HG02981 (cell line): ENCODE results near the gene SNX25.

Experiments used
- ATAC-seq: cut with Tn5 transposase; IDR thresholded peaks from one replicate; pipeline ENCODE4 v1.9.1; 2021; ENCODE audit warnings: mild to moderate bottlenecking, moderate library complexity; ENCODE audit not compliant: unreplicated experiment

The SNX25 gene

DNA sequence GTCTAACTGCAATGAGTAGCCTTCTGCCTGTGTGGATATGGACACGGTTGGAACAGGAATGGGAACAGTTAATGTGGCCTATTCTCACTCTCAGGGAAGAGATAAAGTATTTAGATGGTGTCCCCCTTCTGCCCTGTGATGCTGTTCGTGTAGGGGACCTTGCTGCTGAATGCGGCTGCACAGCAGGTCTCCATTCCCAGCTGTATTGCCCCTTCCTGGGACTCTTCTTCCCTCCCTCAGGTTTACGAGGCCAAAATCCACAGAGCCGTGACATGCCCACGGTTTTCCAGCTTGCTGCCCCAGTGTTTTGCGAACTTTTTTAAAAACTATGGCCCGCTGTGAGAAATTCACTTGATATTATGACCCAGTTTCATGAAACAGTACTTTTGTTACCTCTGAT is 50.3 kb downstream of the SNX25 start:
- no peak for ATAC-seq

DNA sequence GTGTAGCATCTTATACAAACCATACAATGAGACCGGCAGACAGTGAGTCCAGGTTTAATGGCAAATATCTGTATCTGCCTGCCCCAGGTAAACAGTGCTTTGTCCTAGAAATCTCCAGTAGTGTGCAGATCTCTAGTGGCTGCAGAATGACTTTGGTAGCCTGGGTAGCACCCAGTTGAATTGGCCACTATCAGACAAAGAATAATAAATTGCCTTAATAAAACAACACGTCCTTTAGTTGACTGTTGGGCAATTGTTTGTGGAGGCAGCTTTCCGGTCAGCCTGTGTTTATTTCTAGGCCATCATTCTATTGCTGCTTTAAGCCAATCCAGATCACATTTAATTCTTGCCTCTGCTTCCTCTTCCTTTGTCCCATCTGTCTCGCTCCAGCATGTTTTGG is 52.5 kb downstream of the SNX25 start:
- ATAC-seq = no peak

GRCh38 chr4:185263419-185263818 is 54.0 kb downstream of the SNX25 start:
- peak; percentile 51 for ATAC-seq

GRCh38 chr4:185265942-185266341 is 56.5 kb downstream of the SNX25 start:
- ATAC-seq = peak; percentile 87

GRCh38 chr4:185269286-185269685 is 59.9 kb downstream of the SNX25 start:
- ATAC-seq = no peak

DNA sequence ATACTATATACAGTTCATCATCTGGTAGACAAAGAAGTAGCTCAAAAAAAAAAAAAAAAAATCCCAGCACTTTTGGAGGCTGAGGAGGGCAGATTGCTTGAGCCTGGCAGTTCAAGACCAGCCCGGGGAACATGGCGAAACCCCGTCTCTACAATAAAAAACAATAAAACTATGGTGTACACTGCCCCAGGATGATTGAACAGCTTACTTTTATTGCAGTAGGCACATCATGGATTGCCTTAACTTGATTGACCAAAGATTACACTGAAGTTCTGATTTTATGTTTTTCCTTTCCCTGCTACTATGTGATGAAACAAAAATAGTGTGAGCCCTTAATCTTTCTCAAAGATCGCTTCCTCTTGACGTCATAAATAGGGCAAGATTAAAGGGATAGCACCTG is 60.6 kb downstream of the SNX25 start:
- no peak for ATAC-seq

DNA sequence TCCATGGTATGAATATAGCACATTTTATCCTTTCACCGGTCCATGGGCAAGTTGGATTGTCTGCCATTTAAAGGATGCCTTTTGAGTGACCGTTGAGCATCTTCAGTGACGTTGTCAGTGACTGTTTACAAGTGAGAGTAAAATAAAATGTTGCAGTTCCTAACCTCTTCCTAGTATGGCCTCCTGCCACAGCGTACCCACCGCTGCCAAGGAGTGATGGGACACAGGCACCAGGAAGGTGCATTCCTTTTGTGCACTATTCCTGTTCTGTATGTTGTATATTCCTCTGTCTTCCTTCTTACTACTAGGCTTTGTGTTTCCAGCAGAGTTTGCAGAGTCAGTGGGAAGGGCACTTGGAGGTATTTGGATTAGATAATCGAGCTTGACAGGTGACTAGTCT is 61.5 kb downstream of the SNX25 start:
- ATAC-seq = no peak

DNA sequence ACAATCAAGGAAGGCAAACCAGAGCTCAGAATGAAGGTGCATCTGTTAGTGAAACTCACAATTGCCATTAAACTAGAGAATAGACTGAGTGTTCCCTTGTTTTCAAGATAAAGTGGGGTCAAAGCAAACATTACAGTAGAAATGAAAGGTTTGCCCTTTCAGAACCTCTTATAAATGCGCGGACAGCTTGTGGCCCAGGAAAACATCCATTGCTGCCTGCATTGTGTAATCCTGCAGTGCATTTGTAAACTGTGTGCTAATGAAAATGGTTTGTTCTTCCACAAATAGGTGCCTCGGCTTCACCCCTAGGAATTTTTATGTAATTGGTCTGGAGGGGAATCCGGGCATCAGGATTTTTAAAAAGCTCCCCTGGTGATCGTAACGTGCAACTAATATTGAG is 62.8 kb downstream of the SNX25 start:
- no peak for ATAC-seq

DNA sequence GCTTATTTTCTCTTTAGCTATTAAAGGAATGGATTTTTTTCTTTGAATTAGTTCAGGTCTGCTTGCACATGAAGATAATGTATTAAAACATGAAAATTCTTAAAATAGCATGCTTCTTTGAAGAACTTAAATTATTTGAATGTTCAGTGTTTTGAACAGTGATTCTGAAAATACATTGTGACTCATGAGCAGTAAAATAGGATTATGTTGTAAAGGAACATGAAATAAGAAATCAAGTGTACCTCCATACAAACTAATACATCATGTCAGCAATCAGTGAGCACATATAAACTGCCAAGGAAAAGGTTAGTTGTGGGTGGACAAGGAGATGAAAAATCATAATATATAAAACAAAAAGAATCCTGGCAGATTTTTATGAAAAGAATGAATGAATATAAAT is 66.1 kb downstream of the SNX25 start:
- no peak for ATAC-seq

- ATAC-seq = no peak
Observed at GRCh38 chr4:185276036-185276435, 66.6 kb downstream of the SNX25 start.

GRCh38 chr4:185278716-185279115 is 69.3 kb downstream of the SNX25 start:
- ATAC-seq = no peak

- ATAC-seq = no peak
Observed at GRCh38 chr4:185280608-185281007, 71.2 kb downstream of the SNX25 start.

- ATAC-seq = no peak
Observed at GRCh38 chr4:185282968-185283367, 73.6 kb downstream of the SNX25 start.

GRCh38 chr4:185283723-185284122 is 74.3 kb downstream of the SNX25 start:
- no peak for ATAC-seq

- no peak for ATAC-seq
Observed at GRCh38 chr4:185285632-185286393, 76.4 kb downstream of the SNX25 start.

GRCh38 chr4:185286571-185286970 is 77.2 kb downstream of the SNX25 start:
- ATAC-seq = no peak

DNA sequence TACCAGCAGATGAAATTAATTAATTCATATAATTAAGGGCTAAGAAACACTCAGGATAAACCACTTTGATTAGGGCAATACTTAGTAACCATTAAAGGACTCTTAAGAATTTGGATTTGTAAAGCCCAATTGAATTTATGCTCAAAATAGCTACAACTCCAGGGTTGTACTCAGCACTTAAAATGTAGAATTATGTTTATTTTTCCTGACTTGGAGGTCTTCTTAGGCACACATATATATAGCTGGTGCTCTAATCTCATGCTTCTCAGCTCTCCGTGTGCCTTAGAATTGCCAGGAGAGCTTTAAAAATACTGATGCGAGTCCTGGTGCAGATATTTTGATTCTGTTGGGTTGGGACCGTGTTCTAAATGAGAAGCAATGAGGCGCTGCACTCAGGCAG is 77.6 kb downstream of the SNX25 start:
- no peak for ATAC-seq

DNA sequence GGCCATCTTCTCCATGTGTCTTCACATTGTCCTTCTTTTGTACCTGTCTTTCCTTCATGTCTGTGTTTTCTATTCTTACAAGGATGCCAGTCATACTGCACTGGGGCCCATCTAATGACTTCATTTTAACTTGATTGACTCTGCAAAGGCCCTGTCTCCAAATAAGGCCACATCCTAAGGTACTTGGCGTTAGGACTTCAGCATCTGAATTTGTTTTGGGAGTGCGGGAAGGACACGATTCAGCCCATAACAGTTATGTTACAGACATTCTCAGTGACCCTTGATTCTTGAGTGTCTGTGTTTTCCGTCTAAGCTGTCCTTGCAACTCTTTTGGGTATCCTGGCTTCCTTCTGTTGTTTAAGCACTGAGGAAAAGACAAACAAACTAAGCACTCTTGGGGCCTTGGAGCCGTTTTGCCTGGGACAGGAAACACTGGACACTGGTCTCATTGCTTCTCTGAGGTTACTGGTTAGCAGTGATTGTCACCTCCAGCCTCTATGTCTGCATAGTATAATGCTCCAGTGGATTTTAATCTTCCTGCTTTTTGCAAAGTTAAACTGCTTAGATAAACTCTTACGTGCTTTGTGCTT is 80.7 kb downstream of the SNX25 start:
- no peak for ATAC-seq

DNA sequence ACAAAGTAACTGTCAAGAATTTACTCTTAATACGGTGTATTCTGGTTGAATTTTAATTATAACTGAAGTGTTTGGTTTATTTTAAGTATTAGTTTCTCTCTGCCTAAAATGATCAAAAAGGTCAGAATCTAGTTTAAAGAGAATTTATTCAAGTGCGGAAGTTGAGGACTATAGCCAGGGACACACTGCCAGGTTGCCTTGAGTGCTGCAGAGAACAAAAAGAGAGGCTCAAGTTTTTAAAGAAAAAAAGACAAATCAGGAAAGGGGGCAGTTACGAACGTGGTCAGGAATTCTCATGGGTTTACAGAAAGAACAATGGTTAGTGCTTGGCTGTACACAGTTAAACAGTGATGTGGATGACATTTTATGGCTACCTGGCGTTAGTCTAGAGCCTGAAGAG is 81.3 kb downstream of the SNX25 start:
- no peak for ATAC-seq

GRCh38 chr4:185293202-185293601 is 83.8 kb downstream of the SNX25 start:
- ATAC-seq = no peak

- no peak for ATAC-seq
Observed at GRCh38 chr4:185296665-185297460, 87.5 kb downstream of the SNX25 start.
